SK-N-SH (cell line): ENCODE data around the gene MRPL21. TPM values are rescaled to one million over a fixed set of nuclear protein-coding genes. Genes with fewer than 3 reads are reported as not detected.

Experiments
- CTCF ChIA-PET: fragments of 300-600, 350-600 bp; formaldehyde crosslinking; extraction: SDS; loops from one replicate; lab custom pipeline; 2021; lab: Yijun Ruan, JAX
- POLR2A ChIA-PET: fragments of 350-600 bp; sonication (Branson Sonifier 250); formaldehyde crosslinking; extraction: SDS; loops from one replicate; lab custom pipeline; 2020; ENCODE audit warnings: antibody characterized with exemption, inconsistent platforms; lab: Yijun Ruan, JAX
- DNase-seq: peaks from one replicate; pipeline ENCODE4 v3.0.0; 2012
- H2AFZ ChIP-seq: fragments of 200-600 bp; sonication (generic); 2 replicates; pipeline ENCODE4 v1.8.1; 2016; ENCODE audit warnings: antibody characterized with exemption, mild to moderate bottlenecking, low read depth
- H3F3A ChIP-seq: fragments of 200-600 bp; sonication (generic); replicated peaks from 2 replicates; pipeline ENCODE3; 2016; ENCODE audit warnings: antibody characterized with exemption, mild to moderate bottlenecking; ENCODE audit not compliant: insufficient read depth
- H3K27ac ChIP-seq, 2 experiments: fragments of 200-500 bp in 1 of 2; fragments of 200-600 bp in 1 of 2; sonication (Bioruptor generic) in 1 of 2; sonication (generic), shearing (Covaris generic) in 1 of 2; 2 replicates each; pipeline versions ENCODE4 v1.5.1 to v1.6.1; 2014 to 2016; ENCODE audit warnings: low read depth in 2 of 2, inconsistent platforms in 1 of 2, low read length in 1 of 2, mild to moderate bottlenecking in 1 of 2, mixed read lengths in 1 of 2
- H3K27me3 ChIP-seq: fragments of 200-600 bp; sonication (generic), shearing (Covaris generic); 2 replicates; pipeline ENCODE4 v1.6.1; 2016; ENCODE audit warnings: mixed run types; ENCODE audit not compliant: insufficient read depth
- H3K36me3 ChIP-seq, 2 experiments: fragments of 200-500 bp in 1 of 2; fragments of 200-600 bp in 1 of 2; sonication (Bioruptor generic) in 1 of 2; sonication (generic) in 1 of 2; replicated peaks in 1 of 2; 2 replicates each; pipeline versions ENCODE3 to v1.5.1; 2014 to 2016; ENCODE audit warnings: low read length in 1 of 2, mild to moderate bottlenecking in 1 of 2; ENCODE audit not compliant: insufficient read depth in 2 of 2, control insufficient read depth in 1 of 2
- H3K4me1 ChIP-seq, 2 experiments: fragments of 200-500 bp in 1 of 2; fragments of 200-600 bp in 1 of 2; sonication (Bioruptor generic) in 1 of 2; sonication (generic), shearing (Covaris generic) in 1 of 2; 2 replicates each; pipeline versions ENCODE4 v1.5.1 to v1.6.1; 2014 to 2016; ENCODE audit warnings: low read depth in 1 of 2, low read length in 1 of 2, mixed run types in 1 of 2; ENCODE audit not compliant: insufficient read depth in 2 of 2, control insufficient read depth in 1 of 2
- H3K4me2 ChIP-seq: fragments of 200-600 bp; sonication (generic), shearing (Covaris generic); 2 replicates; pipeline ENCODE4 v1.6.1; 2017; ENCODE audit warnings: mixed run types
- H3K4me3 ChIP-seq, 2 experiments: fragments of 200-500 bp in 1 of 2; fragments of 200-600 bp in 1 of 2; sonication (Bioruptor generic) in 1 of 2; sonication (generic), shearing (Covaris generic) in 1 of 2; 2 replicates each; pipeline versions ENCODE4 v1.5.1 to v1.8.1; 2014 to 2016; ENCODE audit warnings: low read depth in 2 of 2, inconsistent platforms in 1 of 2, low read length in 1 of 2, mild to moderate bottlenecking in 1 of 2, mixed read lengths in 1 of 2, moderate library complexity in 1 of 2
- H3K79me2 ChIP-seq: fragments of 200-600 bp; sonication (generic); 2 replicates; pipeline ENCODE4 v1.8.1; 2017; ENCODE audit warnings: mild to moderate bottlenecking; ENCODE audit not compliant: insufficient read depth
- H3K9ac ChIP-seq: fragments of 200-600 bp; sonication (generic); 2 replicates; pipeline ENCODE4 v1.6.1; 2017; ENCODE audit warnings: mixed run types
- H3K9me2 ChIP-seq: fragments of 200-600 bp; sonication (generic); 2 replicates; pipeline ENCODE4 v1.6.1; 2017; ENCODE audit warnings: mixed run types
- H3K9me3 ChIP-seq: fragments of 200-600 bp; sonication (generic); 2 replicates; pipeline ENCODE4 v1.6.1; 2017; ENCODE audit warnings: mixed run types, mild to moderate bottlenecking, moderate library complexity
- H4K20me1 ChIP-seq: fragments of 200-600 bp; sonication (generic); 2 replicates; pipeline ENCODE4 v1.6.1; 2017; ENCODE audit warnings: mild to moderate bottlenecking, mixed run types; ENCODE audit not compliant: insufficient read depth
- CHD2 ChIP-seq: fragments of 150-350 bp; IDR thresholded peaks from 2 replicates; pipeline ENCODE4 v1.6.1; 2018; ENCODE audit warnings: low read length; ENCODE audit not compliant: partially characterized antibody
- ELF1 ChIP-seq: IDR thresholded peaks from 2 replicates; pipeline ENCODE4 v1.4.0; 2012
- EZH2phosphoT487 ChIP-seq: fragments of 200-600 bp; sonication (generic); IDR thresholded peaks from 2 replicates; pipeline ENCODE4 v1.6.1; 2017; ENCODE audit warnings: low read depth, mixed run types, mild to moderate bottlenecking, antibody characterized with exemption, moderate library complexity, borderline replicate concordance
- FOXJ3 ChIP-seq: sonication (generic); formaldehyde crosslinking; IDR thresholded peaks from 2 replicates; pipeline ENCODE4 v1.5.1; 2020; ENCODE audit warnings: mild to moderate bottlenecking, missing genetic modification reagents
- JUND ChIP-seq: IDR thresholded peaks from 2 replicates; pipeline ENCODE4 v1.4.0; 2012
- MEF2A ChIP-seq: IDR thresholded peaks from 2 replicates; pipeline ENCODE4 v1.4.0; 2012; ENCODE audit warnings: low read depth, borderline replicate concordance
- NRF1 ChIP-seq: IDR thresholded peaks from 2 replicates; pipeline ENCODE4 v1.6.1; 2012; ENCODE audit warnings: low read depth, mild to moderate bottlenecking, low read length
- RCOR1 ChIP-seq: fragments of 150-350 bp; IDR thresholded peaks from 2 replicates; pipeline ENCODE4 v1.6.1; 2017; ENCODE audit warnings: antibody characterized with exemption, low read length
- SIN3A ChIP-seq: IDR thresholded peaks from 2 replicates; pipeline ENCODE4 v1.6.1; 2012; ENCODE audit warnings: low read depth, mild to moderate bottlenecking, low read length, moderate library complexity, borderline replicate concordance
- USF1 ChIP-seq: IDR thresholded peaks from 2 replicates; pipeline ENCODE4 v1.4.0; 2012; ENCODE audit warnings: low read depth, borderline replicate concordance
- YY1 ChIP-seq: IDR thresholded peaks from 2 replicates; pipeline ENCODE4 v1.4.0; 2012; ENCODE audit warnings: low read depth, mild to moderate bottlenecking
- WGBS: methylation state at CpG from one replicate; pipeline ENCODE4 v1.1.6; 2017; ENCODE audit warnings: low lambda C conversion rate; 5-methylcytosine and 5-hydroxymethylcytosine counted together
- polyA plus RNA-seq, 3 experiments: library from polyadenylated mRNA; depleted of rRNA; stranded (reverse); fragments of >200 nt; gene quantifications; 2 replicates each; pipeline ENCODE4 v1.2.3, GENCODE V29; 2012
- TF ChIP-seq, protein P1 (sequence below): IDR thresholded peaks from 2 replicates; pipeline ENCODE4 v1.4.0; 2012; ENCODE audit warnings: low read depth
- TF ChIP-seq, protein P2 (sequence below): IDR thresholded peaks from 2 replicates; pipeline ENCODE4 v1.6.1; 2012; ENCODE audit warnings: mild to moderate bottlenecking, low read depth, low read length, moderate library complexity
- TF ChIP-seq, protein P3 (sequence below): IDR thresholded peaks from 2 replicates; pipeline ENCODE4; 2012

MRPL21 gene
- polyA plus RNA-seq, 1 of the 3 experiments (the other 2 are of a cell fraction) = 125 TPM

- Histone ChIP-seq H2AFZ (no peak overlapping the region), H3K9me2 (no peaks in the 10 kb centered on the region), H3F3A (no peaks in the 10 kb centered on the region), H3K79me2 (no peaks in the 10 kb centered on the region), H4K20me1 (no peaks in the 10 kb centered on the region), H3K9me3 (no peaks in the 10 kb centered on the region), H3K4me1 (no peaks in the 10 kb centered on the region), H3K4me2 (no peak overlapping the region), H3K4me3 (no peak overlapping the region), H3K9ac (no peak overlapping the region), H3K27ac (no peak overlapping the region), H3K36me3 (peaks cover 0 to 39% of the 10 kb centered on the region in 2 experiments), H3K27me3 (no peaks in the 10 kb centered on the region)
- POLR2A ChIA-PET = no interaction called here
- DNase-seq = no peak
- CTCF ChIA-PET = no interaction called here
- TF ChIP-seq CHD2 = no peak
- no peak for TF ChIP-seq MEF2A
- 86% methylated on average over 20 of the region's 33 CpGs for WGBS
Measured at GRCh38 chr11:68939583-68940555, 36.2 kb upstream of the MRPL21 start.

DNA sequence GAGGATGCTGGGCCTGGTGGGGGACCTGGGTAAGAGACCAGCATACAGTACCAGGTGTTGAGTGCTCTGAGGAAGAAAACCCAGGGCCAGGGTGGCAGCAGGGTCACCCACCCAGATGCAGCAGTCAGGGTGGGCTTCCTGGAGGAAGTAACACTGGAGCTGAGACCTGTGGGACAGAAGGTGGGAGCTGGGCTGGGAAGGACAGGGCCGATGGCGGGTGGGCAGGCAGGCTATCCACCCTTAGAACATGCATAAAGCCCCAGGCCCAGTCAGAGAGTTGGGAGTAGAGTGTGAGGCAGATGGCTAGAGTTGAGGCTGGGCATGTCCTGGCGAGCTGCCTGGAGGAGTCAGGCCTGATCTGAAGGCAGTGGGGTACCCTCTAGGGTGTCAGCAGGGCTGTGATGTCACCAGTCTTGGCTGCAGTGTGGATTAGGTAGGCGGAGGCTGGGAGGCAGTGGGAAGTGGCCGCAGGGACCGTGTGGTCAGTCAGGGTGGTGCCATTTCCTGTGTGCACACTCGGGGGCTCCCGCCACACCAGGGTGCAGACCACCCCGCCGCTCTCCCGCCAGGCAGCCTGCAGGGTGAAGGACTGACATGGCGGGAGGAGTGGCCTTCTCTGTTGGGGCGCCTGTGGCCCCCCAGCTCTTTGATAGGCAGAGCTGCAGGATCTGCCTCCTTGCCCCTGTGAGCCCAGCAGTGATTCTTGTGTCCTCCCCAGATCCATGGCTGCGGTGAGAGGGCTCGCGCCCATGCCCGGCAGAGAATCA, 35.4 kb upstream of the MRPL21 start:
- Histone ChIP-seq H3K9me2 (no peaks in the 10 kb centered on the region), H3K4me1 (no peaks in the 10 kb centered on the region), H3K9ac (no peak overlapping the region), H3K36me3 (peaks cover 0 to 47% of the 10 kb centered on the region in 2 experiments), H3K4me2 (no peak overlapping the region), H2AFZ (no peak overlapping the region), H3K4me3 (no peak overlapping the region), H3K9me3 (no peaks in the 10 kb centered on the region), H3F3A (no peaks in the 10 kb centered on the region), H3K27ac (no peak overlapping the region), H3K79me2 (no peaks in the 10 kb centered on the region), H3K27me3 (no peaks in the 10 kb centered on the region), H4K20me1 (no peaks in the 10 kb centered on the region)
- CTCF ChIA-PET = no interaction called here
- 97% methylated on average over 6 of the region's 17 CpGs for WGBS
- no peak for DNase-seq
- TF ChIP-seq FOXJ3 (CRISPR knock-in tag) (no peak), NRF1 (no peak), ELF1 (no peak), USF1 (no peak), RCOR1 (no peak), JUND (no peak), EZH2phosphoT487 (no peak), YY1 (no peak), SIN3A (no peak)
- TF ChIP-seq, protein P1, sequence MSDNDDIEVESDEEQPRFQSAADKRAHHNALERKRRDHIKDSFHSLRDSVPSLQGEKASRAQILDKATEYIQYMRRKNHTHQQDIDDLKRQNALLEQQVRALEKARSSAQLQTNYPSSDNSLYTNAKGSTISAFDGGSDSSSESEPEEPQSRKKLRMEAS = no peak
- TF ChIP-seq, protein P2, sequence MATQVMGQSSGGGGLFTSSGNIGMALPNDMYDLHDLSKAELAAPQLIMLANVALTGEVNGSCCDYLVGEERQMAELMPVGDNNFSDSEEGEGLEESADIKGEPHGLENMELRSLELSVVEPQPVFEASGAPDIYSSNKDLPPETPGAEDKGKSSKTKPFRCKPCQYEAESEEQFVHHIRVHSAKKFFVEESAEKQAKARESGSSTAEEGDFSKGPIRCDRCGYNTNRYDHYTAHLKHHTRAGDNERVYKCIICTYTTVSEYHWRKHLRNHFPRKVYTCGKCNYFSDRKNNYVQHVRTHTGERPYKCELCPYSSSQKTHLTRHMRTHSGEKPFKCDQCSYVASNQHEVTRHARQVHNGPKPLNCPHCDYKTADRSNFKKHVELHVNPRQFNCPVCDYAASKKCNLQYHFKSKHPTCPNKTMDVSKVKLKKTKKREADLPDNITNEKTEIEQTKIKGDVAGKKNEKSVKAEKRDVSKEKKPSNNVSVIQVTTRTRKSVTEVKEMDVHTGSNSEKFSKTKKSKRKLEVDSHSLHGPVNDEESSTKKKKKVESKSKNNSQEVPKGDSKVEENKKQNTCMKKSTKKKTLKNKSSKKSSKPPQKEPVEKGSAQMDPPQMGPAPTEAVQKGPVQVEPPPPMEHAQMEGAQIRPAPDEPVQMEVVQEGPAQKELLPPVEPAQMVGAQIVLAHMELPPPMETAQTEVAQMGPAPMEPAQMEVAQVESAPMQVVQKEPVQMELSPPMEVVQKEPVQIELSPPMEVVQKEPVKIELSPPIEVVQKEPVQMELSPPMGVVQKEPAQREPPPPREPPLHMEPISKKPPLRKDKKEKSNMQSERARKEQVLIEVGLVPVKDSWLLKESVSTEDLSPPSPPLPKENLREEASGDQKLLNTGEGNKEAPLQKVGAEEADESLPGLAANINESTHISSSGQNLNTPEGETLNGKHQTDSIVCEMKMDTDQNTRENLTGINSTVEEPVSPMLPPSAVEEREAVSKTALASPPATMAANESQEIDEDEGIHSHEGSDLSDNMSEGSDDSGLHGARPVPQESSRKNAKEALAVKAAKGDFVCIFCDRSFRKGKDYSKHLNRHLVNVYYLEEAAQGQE = no peak
- TF ChIP-seq, protein P3, sequence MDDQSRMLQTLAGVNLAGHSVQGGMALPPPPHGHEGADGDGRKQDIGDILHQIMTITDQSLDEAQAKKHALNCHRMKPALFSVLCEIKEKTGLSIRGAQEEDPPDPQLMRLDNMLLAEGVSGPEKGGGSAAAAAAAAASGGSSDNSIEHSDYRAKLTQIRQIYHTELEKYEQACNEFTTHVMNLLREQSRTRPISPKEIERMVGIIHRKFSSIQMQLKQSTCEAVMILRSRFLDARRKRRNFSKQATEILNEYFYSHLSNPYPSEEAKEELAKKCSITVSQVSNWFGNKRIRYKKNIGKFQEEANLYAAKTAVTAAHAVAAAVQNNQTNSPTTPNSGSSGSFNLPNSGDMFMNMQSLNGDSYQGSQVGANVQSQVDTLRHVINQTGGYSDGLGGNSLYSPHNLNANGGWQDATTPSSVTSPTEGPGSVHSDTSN = no peak
- POLR2A ChIA-PET = no interaction called here
